GM19328 (cell line): ENCODE results near the gene ACLY.
"Not testable (repeated sequence)": the region's sequence is repeated elsewhere in the genome, so short reads cannot be mapped to it uniquely, and the experiment has no call there.

Experiments
- ATAC-seq: cut with Tn5 transposase; IDR thresholded peaks from one replicate; pipeline ENCODE4 v1.9.1; 2021; ENCODE audit warnings: mild to moderate bottlenecking, moderate library complexity; ENCODE audit not compliant: unreplicated experiment

Gene ACLY

GRCh38 chr17:41941168-41941567 is 22.4 kb upstream of the ACLY start:
- ATAC-seq = no peak

- ATAC-seq = no peak
These were observed 20.9 kb upstream of the ACLY start for GRCh38 chr17:41939693-41940090.

DNA sequence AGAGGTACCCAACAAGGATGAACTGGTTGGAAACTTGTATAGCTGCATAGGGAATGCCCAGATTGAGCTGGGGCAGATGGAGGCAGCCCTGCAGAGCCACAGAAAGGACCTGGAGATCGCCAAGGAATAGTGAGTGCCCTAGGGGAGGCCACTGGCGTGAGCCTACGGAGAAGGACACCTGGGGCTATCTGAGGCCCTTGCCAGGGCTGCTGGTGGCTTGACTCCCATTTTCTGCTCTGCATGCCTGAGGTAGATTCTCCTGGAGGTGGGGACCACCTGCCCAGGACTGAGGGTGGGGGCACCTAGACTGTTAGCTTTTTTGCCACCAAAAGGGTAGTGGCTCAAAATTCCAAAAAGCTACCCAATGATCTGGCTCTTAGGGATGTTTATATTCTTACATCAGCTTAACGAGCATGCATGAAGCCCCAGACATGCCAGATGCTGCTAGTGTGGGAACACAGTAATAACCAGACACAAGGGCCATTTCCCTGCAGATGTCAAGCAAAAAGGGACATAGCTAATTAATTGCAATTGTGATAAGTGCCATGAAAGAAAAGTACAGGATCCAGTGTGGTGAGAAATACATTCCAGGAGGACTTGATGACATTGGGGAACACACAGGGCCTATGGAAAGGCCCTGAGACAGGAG is 20.4 kb upstream of the ACLY start:
- no peak for ATAC-seq

DNA sequence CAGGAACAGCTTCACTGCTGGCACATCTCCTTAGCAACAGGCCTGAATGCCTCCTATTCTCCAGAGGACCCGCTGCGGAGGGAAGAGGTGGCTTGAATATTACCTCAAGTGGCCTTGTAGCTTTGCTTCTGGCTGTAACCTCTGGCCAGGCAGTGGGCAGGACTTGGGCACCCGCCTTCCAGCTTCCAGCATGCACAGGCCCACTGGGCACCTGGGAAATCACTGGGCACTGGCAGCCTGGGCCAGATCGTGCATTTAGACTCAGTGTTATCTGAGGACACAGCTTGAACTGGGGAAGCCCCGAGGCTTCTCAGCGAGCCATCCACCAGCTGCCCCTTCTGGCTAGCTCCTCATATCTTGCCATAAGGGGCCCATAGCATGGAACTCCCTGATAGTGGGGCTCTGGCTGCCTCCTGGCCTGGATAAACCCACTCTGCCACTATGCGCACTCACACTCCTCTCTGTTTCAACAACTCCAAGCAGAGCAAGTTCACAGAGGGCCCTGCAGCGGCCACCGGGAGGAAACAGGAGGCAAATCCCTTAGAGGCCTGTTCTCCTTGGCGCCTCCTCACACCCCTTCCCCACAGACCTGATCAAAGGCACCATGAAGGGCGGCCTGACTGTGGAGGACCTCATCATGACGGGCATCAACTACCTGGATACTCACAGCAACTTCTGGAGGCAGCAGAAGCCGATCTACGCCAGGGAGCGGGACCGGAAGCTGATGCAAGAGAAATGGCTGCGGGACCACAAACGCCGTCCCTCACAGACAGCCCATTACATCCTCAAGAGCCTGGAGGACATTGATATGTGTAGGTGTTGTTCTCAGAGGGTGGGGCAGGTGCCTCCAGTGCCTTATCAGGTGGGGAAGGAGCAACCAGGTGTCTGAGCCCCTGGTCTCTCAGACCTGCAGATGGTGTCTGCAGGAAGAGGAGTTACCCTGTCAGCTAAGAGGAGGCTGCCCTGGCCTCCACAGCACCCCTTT is 19.5 kb upstream of the ACLY start:
- ATAC-seq = no peak

GRCh38 chr17:41935641-41936040 is 16.9 kb upstream of the ACLY start:
- no peak for ATAC-seq

GRCh38 chr17:41932816-41933389 is 14.2 kb upstream of the ACLY start:
- no peak for ATAC-seq

- ATAC-seq = not testable (repeated sequence)
These were observed 13.0 kb upstream of the ACLY start for GRCh38 chr17:41931715-41932114.

GRCh38 chr17:41930833-41931156 is 12.0 kb upstream of the ACLY start:
- ATAC-seq = peak; percentile 18

DNA sequence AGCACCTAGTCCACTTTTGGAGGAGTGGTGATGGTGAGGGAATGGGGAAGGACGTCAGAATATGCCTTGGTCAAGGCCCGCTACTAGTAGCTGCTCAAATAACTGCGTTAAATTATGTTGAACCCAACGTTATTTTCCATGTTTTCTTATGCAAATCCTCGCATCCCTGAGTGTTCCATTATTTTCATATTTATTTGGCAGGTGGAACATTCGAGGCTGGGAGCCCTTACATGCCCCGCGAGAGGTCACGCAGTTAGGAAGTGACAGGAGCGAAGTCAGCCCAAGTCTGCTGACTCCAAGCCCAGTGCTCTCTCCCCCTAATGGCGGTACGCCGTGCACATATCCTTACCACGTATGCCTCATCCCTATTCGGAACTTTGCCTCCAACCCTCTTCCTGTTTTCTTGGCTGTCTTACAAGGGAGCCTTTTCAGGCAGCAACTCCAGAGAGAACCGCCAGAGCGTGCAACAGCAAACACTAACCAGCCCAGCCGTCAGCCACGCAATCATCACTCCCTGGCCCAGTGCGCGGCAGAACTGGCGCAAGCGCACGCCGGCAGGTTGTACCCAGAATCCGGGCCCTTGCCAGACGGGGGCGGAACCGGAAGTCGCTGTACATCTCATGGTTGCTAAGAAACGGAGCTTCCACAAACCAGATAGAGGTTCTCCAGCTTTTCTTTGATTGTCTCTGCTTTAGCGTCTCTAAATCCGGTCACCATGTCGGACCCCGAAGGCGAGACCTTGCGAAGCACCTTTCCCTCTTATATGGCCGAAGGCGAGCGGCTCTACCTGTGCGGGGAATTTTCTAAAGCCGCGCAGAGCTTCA is 11.5 kb upstream of the ACLY start, which contains the start of gene ODAD4:
ODAD4 (plus strand) TSS at position 609 of the 824 bp plus-strand sequence; CDS start at position 716, 107 bp downstream.
- peak; percentile 90 for ATAC-seq

GRCh38 chr17:41928693-41929251 is 10.0 kb upstream of the ACLY start:
- no peak for ATAC-seq

DNA sequence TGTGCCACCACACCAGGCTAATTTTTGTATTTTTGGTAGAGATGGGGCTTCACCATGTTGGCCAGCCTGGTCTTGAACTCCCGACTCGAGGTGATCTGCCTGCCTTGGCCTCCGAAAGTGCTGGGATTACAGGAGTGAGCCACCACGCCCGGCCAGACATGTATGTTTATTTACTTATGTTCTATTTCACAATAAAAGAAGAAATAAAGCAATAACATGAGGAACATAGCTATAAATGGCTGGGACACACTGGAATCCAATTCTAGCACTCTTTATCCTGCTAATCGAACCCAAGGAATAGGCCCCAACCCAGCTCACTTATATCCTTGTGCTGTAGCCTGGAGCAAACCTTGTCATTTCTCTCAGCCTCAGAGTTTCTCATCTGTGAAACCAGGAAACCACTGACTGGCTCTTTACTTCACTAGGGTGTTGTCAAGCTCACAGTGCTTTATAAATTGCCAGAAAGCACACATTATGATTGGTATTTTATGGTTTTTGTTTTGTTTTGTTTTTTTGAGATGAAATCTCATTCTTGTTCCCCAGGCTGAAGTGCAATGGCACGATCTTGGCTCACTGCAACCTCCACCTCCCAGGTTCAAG is 7.3 kb upstream of the ACLY start:
- ATAC-seq = no peak

DNA sequence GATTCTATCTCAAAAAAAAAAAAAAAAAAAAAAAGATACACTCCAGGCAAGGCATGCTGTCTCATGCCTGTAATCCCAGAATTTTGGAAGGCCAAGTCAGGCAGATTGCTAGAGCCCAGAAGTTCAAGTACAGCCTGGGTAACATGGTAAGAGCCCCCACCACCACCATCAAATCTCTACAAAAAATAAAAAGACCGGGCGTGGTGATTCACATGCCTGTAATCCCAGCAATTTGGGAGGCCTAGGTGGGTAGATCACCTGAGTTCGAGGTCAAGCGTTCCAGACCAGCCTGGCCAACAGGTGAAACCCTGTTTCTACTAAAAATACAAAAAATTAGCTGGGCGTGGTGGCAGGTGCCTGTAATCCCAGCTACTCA is 1.8 kb upstream of the ACLY start:
- ATAC-seq = no peak

GRCh38 chr17:41919840-41920579 is 1.3 kb upstream of the ACLY start:
- ATAC-seq = no peak

- no peak for ATAC-seq
These were observed 540 bp upstream of the ACLY start for GRCh38 chr17:41919165-41919817.

- no peak for ATAC-seq
These were observed 955 bp downstream of the ACLY start for GRCh38 chr17:41917679-41918313.

DNA sequence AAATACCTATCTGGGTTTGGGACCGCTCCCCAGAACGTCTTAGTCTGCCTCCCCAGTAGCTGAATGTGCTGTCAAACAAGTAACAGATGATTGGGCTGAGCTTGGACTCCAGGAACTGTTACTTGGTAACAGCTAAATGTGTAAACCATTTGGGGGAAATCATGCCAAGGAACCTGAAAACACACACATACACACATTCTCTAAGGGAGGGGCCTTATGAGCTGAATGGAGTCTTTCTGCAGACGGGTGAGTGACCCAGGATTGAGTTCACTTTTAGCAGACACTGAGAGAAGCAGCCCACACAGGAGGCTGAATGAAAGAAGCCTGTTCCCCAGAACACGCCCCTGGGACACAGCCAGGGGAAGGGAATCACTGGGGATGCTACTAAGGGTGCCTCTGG is 1.6 kb downstream of the ACLY start:
- ATAC-seq = no peak

- no peak for ATAC-seq
These were observed 3.2 kb downstream of the ACLY start for GRCh38 chr17:41915566-41915965.

GRCh38 chr17:41915020-41915419 is 3.7 kb downstream of the ACLY start:
- no peak for ATAC-seq

DNA sequence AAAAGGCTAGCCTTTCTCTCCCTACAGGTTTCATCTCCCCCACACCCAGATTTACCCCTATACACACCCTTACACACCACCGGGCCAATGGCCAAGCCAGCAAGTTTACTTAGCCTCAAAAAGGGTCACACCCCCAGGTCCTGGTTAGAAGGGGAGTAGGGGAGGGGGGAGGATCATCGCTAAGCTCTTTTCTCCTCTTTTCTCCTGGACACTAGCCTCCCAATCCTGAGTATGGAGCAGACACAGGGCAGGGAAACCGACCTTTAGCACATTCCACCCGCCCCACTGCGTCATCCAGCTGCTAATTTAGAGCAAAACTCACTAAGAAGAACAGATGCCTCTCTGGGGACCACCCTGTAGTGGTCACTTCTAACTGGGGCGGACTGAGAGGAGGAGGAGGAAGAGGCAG is 4.4 kb downstream of the ACLY start:
- no peak for ATAC-seq
